CD4-positive, alpha-beta T cell treated with Interleukin-17A for 4 hours (primary cell): ENCODE data around the gene C4A.
"Not testable (repeated sequence)": the region's sequence is repeated elsewhere in the genome, so short reads cannot be mapped to it uniquely, and the experiment has no call there.

Experiments
- DNase-seq: peaks from one replicate; pipeline ENCODE4 v3.0.0-alpha.2; 2020; ENCODE audit warnings: mixed read lengths

C4A gene

GRCh38 chr6:31980998-31981397 is 859 bp upstream of the C4A start:
- not testable (repeated sequence) for DNase-seq

- DNase-seq = not testable (repeated sequence)
Observed at GRCh38 chr6:31989363-31989762, 7.5 kb downstream of the C4A start.

- not testable (repeated sequence) for DNase-seq
Observed at GRCh38 chr6:31994421-31994820, 12.6 kb downstream of the C4A start.

- DNase-seq = not testable (repeated sequence)
Observed at GRCh38 chr6:31996385-31996784, 14.5 kb downstream of the C4A start.

- DNase-seq = not testable (repeated sequence)
Observed at GRCh38 chr6:32002546-32003268, 20.9 kb downstream of the C4A start.

- DNase-seq = not testable (repeated sequence)
Observed at GRCh38 chr6:32003301-32003700, 21.4 kb downstream of the C4A start.

GRCh38 chr6:32004393-32004792 is 22.5 kb downstream of the C4A start:
- DNase-seq = not testable (repeated sequence)

- DNase-seq = not testable (repeated sequence)
Observed at GRCh38 chr6:32004864-32005537, 23.1 kb downstream of the C4A start.

- DNase-seq = not testable (repeated sequence)
Observed at GRCh38 chr6:32005538-32005880, 23.7 kb downstream of the C4A start.

- DNase-seq = not testable (repeated sequence)
Observed at GRCh38 chr6:32005991-32006529, 24.2 kb downstream of the C4A start.

DNA sequence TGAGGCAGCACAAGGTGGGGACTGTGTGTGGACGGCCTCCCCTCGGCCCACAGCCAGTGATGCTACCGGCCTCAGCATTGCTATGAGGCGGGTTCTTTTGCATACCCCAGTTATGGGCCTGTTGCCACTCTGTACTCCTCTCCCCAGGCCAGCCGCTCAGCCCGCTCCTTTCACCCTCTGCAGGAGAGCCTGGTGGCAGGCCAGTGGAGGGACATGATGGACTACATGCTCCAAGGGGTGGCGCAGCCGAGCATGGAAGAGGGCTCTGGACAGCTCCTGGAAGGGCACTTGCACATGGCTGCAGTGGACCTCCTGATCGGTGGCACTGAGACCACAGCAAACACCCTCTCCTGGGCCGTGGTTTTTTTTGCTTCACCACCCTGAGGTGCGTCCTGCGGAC is 25.2 kb downstream of the C4A start:
- not testable (repeated sequence) for DNase-seq

- DNase-seq = not testable (repeated sequence)
Observed at GRCh38 chr6:32008037-32008436, 26.2 kb downstream of the C4A start.

GRCh38 chr6:32008616-32009015 is 26.8 kb downstream of the C4A start:
- not testable (repeated sequence) for DNase-seq

DNA sequence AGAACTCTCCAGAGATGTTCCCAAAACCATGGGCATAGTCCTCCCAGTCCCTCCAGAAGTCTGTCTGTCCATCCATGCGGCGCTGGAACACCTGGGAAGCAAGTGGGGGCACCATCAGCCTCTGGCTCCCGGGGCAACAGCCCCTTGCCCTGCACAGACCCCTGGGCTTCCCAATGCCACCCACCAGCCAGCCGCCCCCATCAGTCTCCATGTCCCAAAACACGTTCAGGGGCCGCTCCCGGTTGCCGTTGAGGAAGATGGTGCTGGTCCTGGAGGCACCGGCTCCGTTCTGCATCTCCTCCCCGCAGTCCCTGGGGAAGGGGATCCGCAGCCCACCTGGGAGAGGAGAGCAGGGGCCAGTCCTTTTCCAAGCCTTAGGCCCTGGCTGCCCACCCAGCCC is 27.7 kb downstream of the C4A start:
- DNase-seq = not testable (repeated sequence)

DNA sequence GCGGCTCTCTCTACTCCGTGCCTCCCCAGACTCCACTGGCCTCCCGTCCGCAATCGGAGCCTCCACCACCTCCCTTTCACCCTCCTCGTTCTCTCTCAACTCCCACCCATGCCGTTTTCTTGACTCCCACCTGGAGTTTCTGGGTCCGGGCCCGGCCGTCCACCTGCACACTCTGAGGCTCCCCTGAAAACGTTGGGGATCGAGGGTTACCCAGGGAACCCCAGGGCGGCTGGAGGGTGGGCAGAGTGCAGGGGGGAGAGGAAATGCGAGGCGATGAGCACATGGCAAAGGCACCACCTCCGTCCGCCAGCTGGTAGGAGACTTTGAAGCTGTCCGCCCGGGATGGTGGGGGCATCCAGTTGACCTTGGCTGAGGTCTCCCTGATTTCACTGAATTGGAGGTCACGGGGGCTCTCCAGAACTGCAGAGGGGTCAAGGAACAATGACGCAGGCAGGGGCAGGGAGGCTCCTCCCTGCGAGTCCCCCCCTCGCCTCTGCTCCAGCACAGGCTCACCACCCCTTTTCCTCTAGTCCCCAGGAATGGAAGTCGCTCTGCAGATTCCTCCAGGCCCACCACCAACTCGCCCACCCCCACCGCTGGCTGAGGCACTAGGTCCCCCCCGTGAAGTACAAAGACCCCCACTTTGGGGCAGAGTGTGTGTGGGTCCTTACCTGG is 29.1 kb downstream of the C4A start:
- not testable (repeated sequence) for DNase-seq

DNA sequence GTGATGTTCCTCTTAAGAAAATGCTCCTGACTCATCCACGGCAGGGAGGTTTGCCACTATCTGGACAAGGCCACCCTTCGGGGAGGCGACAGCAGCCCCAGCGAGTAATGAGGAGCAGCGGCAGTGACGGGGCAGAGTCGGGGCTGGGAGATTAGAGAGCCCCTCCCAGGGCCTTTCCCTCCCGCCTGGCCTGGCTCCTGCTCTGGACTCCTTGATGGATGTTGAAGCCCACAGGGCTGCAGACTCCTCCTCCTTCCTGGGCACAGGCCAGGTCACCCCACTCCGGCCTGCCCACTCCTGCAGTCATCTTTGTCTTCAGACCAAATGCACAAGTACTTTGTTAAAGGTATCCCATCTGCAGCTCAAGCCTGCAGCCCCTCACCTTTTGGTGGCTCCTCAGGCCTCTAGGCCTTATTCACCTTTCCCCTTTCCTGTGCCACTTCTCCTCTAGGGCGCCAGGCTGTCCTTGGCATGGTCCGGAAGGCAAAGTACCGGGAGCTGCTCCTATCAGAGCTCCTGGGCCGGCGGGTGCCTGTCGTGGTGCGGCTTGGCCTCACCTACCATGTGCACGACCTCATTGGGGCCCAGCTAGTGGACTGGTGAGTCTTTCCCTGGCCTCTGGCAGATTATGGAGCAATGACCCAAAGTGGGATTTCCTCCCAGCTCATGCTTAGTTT is 31.2 kb downstream of the C4A start:
- not testable (repeated sequence) for DNase-seq

DNA sequence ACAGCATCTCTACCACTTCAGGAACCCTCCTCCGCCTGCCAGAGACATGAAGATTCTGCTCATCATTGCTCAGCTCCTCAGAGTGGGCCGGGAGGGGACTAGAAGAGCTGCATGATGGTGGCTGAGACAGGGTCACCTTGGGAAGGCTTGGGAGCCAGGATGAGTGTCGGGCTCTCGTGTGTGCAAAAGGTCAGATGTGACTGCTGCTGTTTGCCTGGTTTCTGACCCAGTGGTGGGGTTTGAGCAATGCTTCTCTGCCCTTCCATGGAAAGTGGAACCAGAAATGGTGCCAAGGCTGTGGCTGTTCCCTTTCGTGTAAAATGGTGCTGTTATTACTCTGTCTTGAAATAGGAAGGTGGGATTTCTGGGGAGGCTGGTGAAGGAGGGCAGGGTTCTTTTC is 31.9 kb downstream of the C4A start:
- not testable (repeated sequence) for DNase-seq

GRCh38 chr6:32014547-32014946 is 32.7 kb downstream of the C4A start, which contains the start of gene C4B:
TSS of gene C4B (plus strand) at chr6:32014795. CDS start at chr6:32014846, 51 bp downstream.
- not testable (repeated sequence) for DNase-seq

DNA sequence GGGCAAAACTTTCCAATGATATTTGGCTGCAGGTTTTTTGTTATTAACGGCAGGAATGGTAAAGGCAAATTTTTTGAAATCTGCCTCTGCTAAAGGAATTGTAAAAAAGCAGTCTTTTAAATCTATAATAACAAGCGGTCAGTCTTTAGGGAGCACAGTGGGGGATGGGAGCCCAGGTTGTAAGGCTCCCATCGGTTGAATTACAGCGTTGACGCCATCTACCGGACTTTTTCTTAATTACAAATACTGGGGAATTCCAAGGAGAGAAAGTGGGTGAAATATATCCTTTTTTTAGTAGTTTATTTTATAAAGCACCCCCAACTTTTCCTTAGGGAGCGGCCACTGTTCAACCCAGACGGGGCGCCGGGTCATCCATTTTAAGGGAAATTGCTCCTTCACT is 40.2 kb downstream of the C4A start:
- DNase-seq = not testable (repeated sequence)

DNA sequence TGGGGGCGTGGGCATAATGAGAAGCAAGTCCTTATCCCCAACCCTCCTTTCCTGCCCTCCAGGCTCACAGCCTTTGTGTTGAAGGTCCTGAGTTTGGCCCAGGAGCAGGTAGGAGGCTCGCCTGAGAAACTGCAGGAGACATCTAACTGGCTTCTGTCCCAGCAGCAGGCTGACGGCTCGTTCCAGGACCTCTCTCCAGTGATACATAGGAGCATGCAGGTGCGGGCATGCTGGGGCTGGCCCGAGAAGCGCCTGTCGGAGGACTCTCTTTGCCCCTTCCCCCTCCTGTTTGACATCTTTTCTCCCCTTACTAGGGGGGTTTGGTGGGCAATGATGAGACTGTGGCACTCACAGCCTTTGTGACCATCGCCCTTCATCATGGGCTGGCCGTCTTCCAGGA is 46.8 kb downstream of the C4A start:
- DNase-seq = not testable (repeated sequence)

DNA sequence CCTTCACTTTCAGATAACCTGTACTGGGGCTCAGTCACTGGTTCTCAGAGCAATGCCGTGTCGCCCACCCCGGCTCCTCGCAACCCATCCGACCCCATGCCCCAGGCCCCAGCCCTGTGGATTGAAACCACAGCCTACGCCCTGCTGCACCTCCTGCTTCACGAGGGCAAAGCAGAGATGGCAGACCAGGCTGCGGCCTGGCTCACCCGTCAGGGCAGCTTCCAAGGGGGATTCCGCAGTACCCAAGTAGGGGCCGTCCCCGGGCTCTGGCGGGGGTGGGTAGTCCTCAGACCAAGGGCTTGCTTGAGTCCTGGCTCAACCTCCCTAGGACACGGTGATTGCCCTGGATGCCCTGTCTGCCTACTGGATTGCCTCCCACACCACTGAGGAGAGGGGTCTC is 47.7 kb downstream of the C4A start:
- not testable (repeated sequence) for DNase-seq

DNA sequence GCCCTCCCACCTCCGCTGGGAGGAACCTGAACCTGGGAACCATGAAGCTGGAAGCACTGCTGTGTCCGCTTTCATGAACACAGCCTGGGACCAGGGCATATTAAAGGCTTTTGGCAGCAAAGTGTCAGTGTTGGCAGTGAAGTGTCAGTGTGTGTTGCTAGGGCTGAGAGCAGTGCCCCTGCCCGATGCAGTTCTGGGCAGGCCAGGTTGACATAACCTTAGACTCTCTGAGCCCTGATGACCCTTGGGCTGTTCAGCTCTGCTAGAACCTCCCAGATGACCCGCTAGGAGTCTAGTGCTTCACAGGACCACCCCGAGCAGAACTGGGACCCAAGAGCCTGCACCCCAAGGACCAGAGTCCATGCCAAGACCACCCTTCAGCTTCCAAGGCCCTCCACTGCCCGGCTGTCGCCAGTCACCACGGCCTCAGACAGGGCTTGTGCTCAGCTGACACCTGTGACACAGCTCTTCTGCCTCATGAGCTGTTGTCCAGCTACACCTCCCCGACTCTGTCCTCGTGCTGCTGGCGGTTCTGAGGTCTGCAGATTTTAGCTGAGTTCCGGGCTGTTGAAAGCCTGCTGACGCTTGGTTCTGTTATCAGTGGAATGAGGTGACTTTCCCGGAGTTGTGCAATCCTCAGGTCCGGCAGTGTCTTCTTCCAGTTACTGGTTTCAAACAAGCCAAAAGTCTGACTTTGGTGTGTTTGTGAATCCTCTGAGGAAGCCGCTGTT is 53.6 kb downstream of the C4A start:
- not testable (repeated sequence) for DNase-seq
